HG02938 (cell line): ENCODE data around the gene B3GNT5.

Source experiments
- ATAC-seq: cut with Tn5 transposase; IDR thresholded peaks from one replicate; pipeline ENCODE4 v1.9.1; 2021; ENCODE audit warnings: mild to moderate bottlenecking, moderate library complexity; ENCODE audit not compliant: unreplicated experiment

The B3GNT5 gene

GRCh38 chr3:183287301-183287971 lies 34.4 kb downstream of the B3GNT5 start:
- ATAC-seq = no peak

GRCh38 chr3:183288117-183288516 lies 35.1 kb downstream of the B3GNT5 start:
- ATAC-seq = no peak

- no peak for ATAC-seq
These were observed 37.2 kb downstream of the B3GNT5 start for GRCh38 chr3:183290216-183290615.

GRCh38 chr3:183291497-183292031 lies 38.5 kb downstream of the B3GNT5 start:
- ATAC-seq = no peak

- no peak for ATAC-seq
These were observed 40.9 kb downstream of the B3GNT5 start for GRCh38 chr3:183293966-183294365.

- no peak for ATAC-seq
These were observed 42.2 kb downstream of the B3GNT5 start for GRCh38 chr3:183295211-183295610.

GRCh38 chr3:183296944-183297343 lies 43.9 kb downstream of the B3GNT5 start:
- ATAC-seq = no peak

GRCh38 chr3:183298701-183299153 lies 45.7 kb downstream of the B3GNT5 start:
- ATAC-seq = no peak

GRCh38 chr3:183299976-183300375 lies 46.9 kb downstream of the B3GNT5 start:
- no peak for ATAC-seq

- no peak for ATAC-seq
These were observed 48.0 kb downstream of the B3GNT5 start for GRCh38 chr3:183300996-183301562.

GRCh38 chr3:183301937-183302580 lies 49.0 kb downstream of the B3GNT5 start:
- ATAC-seq = no peak

- no peak for ATAC-seq
These were observed 50.6 kb downstream of the B3GNT5 start for GRCh38 chr3:183303690-183304089.

- ATAC-seq = peak; percentile 79
These were observed 54.0 kb downstream of the B3GNT5 start for GRCh38 chr3:183306798-183307671.

- ATAC-seq = no peak
These were observed 54.7 kb downstream of the B3GNT5 start for GRCh38 chr3:183307749-183308148.

- ATAC-seq = no peak
These were observed 55.7 kb downstream of the B3GNT5 start for GRCh38 chr3:183308751-183309150.

GRCh38 chr3:183309276-183309675 lies 56.2 kb downstream of the B3GNT5 start:
- no peak for ATAC-seq

GRCh38 chr3:183310936-183311335 lies 57.9 kb downstream of the B3GNT5 start:
- ATAC-seq = no peak

GRCh38 chr3:183312433-183312832 lies 59.4 kb downstream of the B3GNT5 start:
- no peak for ATAC-seq

GRCh38 chr3:183313351-183313750 lies 60.3 kb downstream of the B3GNT5 start:
- ATAC-seq = no peak

- ATAC-seq = no peak
These were observed 60.7 kb downstream of the B3GNT5 start for GRCh38 chr3:183313764-183314163.

GRCh38 chr3:183315739-183316138 lies 62.7 kb downstream of the B3GNT5 start:
- ATAC-seq = no peak
